ENCODE data around the gene ARHGAP31.
A peak's percentile ranks its signal among the peaks of the same experiment; 100 is the strongest.
"Not testable (repeated sequence)": the region's sequence is repeated elsewhere in the genome, so short reads cannot be mapped to it uniquely, and the experiment has no call there.

ARHGAP31 gene

DNA sequence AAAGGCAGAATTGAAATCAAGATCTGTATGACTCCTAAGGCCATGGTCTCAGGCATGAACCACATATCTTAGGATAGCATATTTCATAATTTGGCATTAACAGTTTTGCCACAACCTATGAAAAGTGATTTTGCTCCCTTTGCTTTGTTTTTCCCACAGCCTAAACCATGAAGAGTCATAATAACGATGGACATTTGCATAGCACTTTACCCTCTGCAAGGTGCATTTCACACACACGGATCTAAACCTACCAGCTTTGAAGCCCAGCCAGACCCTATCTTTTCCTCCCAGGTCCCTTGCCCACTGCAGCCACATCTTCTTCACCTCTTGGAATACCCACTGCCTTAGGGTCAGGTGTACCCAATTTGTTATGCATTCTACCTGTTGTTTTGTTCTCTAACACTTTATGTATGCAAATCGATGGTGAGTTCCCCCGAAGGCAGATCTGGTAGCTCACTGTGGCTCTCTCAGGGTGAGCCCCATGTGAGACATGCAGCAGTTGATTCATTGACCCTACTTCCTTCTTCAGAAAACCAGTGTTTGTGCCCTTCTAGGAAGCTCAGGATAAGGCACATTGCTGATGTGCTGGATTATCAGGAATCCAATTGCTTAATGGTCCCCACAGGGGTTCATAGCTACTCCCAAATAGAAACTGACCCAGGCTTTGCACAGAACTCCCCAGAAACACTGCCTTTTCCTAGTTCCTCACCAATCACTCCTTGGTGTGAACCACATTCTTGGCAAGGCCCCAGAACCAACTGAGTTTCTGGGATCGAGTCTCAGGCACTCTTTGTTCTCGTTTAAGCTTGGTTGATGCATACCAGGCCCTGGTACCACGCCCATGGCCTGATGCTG is 8.7 kb downstream of the ARHGAP31 start:
- TF ChIP-seq POLR2A (IDR thresholded peaks at IDR 0.05; ENCODE audit: low read depth, low read length) = no peak
- peak; percentile 92 for TF ChIP-seq POU2F2 (IDR thresholded peaks at IDR 0.05; ENCODE audit: low read depth, low read length)
- DNase-seq (ENCODE audit: insufficient read length, low spot score) (no peak), FAIRE-seq (peak; percentile 79)

DNA sequence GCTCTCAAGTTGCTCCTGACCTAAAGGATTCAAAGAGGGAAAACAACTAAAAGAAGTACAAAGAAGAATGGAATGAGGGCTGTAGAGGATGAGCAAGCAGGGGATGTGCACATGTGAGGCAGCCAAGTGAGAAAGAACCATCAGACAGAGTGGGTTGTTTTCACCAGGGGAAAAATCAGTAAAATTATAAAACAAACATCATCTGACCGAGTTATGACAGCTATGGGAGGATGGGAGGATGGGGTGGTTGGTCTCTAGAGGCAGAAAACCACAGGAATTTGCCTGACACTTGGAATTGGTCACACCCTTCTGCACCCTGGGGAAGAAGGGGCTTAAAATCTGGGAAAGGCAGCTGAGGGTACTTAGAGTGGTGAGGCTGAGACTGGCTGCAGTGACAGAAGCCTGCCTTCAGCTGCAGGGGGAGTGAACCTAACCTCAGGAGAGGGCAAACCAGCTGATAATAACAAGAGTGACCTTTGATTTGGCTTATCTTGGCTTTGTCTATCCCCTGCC is 10.1 kb downstream of the ARHGAP31 start:
- DNase-seq (ENCODE audit: insufficient read length, low spot score) (no peak), FAIRE-seq (no peak)
- TF ChIP-seq POLR2AphosphoS5 (IDR thresholded peaks at IDR 0.05; ENCODE audit: low read depth, low read length) (no peak), POU2F2 (IDR thresholded peaks at IDR 0.05; ENCODE audit: low read depth, low read length) (no peak), PAX5 (IDR thresholded peaks at IDR 0.05; ENCODE audit: insufficient read depth, low read length, severe bottlenecking) (no peak), SPI1 (IDR thresholded peaks at IDR 0.05; ENCODE audit: low read depth, low read length) (no peak), POLR2A (IDR thresholded peaks at IDR 0.05; ENCODE audit: low read depth, low read length) (no peak), TAF1 (IDR thresholded peaks at IDR 0.05; ENCODE audit: low read depth, low read length) (no peak)

DNA sequence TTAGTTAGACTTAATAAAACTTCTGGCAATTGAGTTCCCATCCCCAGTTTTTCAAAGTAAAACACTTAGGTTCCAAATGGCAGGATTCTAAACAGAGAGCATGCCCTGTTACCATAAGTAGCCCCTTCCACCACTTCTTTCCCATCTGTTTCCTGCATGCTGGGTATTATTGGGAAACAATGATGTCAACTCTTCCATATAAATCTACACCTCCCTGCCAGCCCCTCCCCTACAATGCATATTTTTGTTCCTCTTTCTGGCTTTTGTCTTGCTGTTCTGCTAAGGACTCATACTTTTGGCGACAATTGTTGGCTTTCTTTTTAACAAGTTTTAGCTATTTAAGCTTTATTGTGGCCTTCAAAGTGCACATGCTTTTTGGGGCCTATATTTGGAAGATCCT is 11.1 kb downstream of the ARHGAP31 start:
- DNase-seq (ENCODE audit: insufficient read length, low spot score) (no peak), FAIRE-seq (no peak)
- TF ChIP-seq SPI1 (IDR thresholded peaks at IDR 0.05; ENCODE audit: low read depth, low read length) (no peak), POLR2AphosphoS5 (IDR thresholded peaks at IDR 0.05; ENCODE audit: low read depth, low read length) (no peak), POLR2A (IDR thresholded peaks at IDR 0.05; ENCODE audit: low read depth, low read length) (no peak), TAF1 (IDR thresholded peaks at IDR 0.05; ENCODE audit: low read depth, low read length) (no peak), POU2F2 (IDR thresholded peaks at IDR 0.05; ENCODE audit: low read depth, low read length) (no peak)

DNA sequence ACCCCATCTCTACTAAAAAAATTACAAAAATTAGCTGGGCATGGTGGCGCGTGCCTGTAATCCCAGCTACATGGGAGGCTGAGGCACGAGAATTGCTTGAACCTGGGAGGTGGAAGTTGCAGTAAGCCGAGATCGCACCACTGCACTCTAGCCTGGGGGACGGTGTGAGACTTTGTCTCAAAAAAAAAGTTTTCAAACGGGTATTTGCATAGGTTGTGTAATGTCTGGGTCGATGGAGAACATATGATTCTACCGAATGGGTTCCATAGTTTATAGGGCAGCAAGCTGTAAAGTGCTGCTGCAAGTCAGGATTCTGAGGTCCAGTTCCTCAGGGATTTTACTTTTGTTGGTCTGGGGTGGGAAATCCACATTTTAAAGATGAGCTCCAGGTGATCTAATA is 12.2 kb downstream of the ARHGAP31 start:
- not testable (repeated sequence) for FAIRE-seq; DNase-seq (ENCODE audit: insufficient read length, low spot score)

DNA sequence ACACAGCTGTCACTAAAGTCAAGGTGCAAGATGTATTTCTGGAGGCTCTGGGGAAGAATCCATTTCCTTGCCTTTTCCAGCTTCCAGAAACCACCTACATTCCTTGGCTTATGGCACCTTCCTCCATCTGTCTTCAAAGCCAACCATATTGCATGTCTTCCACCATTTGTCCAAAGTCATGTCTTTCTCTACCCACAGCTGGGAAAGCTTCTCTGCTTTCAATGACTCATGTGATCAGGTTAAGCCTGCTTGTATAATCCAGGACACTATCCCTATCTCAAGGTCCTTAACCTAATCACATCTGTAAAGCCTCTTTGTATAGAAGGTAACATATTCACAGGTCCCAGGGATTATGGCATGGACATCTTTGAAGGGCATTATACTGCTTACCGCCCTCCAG is 14.2 kb downstream of the ARHGAP31 start:
- FAIRE-seq (no peak), DNase-seq (ENCODE audit: insufficient read length, low spot score) (no peak)
- no peak for TF ChIP-seq TAF1 (IDR thresholded peaks at IDR 0.05; ENCODE audit: low read depth, low read length)
- no peak for TF ChIP-seq SPI1 (IDR thresholded peaks at IDR 0.05; ENCODE audit: low read depth, low read length)
- TF ChIP-seq POLR2AphosphoS5 (IDR thresholded peaks at IDR 0.05; ENCODE audit: low read depth, low read length) = no peak
- TF ChIP-seq PAX5 (IDR thresholded peaks at IDR 0.05; ENCODE audit: insufficient read depth, low read length, severe bottlenecking) = no peak
- no peak for TF ChIP-seq POLR2A (IDR thresholded peaks at IDR 0.05; ENCODE audit: low read depth, low read length)
- no peak for TF ChIP-seq POU2F2 (IDR thresholded peaks at IDR 0.05; ENCODE audit: low read depth, low read length)

DNA sequence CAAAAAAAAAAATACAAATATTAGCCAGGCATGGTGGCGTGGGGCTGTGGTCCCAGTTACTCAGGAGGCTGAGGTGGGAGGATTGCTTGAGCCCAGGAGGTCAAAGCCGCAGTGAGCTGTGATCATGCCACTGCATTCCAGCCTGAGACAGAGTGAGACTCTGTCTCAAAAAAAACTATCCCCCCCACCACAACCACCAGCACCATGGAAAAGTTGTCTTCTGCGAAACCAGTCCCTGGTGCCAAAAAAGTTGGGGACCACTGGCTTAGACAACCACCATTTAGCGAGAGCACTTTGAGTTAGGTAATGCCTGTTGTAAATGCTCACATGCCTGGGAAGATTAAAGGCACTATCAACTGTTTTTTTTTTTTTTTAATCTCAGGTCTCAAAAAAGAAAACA is 15.4 kb downstream of the ARHGAP31 start:
- no peak for FAIRE-seq
- no peak for DNase-seq (ENCODE audit: insufficient read length, low spot score)
- no peak for TF ChIP-seq TAF1 (IDR thresholded peaks at IDR 0.05; ENCODE audit: low read depth, low read length)
- no peak for TF ChIP-seq POLR2A (IDR thresholded peaks at IDR 0.05; ENCODE audit: low read depth, low read length)
- no peak for TF ChIP-seq SPI1 (IDR thresholded peaks at IDR 0.05; ENCODE audit: low read depth, low read length)
- no peak for TF ChIP-seq POU2F2 (IDR thresholded peaks at IDR 0.05; ENCODE audit: low read depth, low read length)
- no peak for TF ChIP-seq PAX5 (IDR thresholded peaks at IDR 0.05; ENCODE audit: insufficient read depth, low read length, severe bottlenecking)
- TF ChIP-seq POLR2AphosphoS5 (IDR thresholded peaks at IDR 0.05; ENCODE audit: low read depth, low read length) = no peak

DNA sequence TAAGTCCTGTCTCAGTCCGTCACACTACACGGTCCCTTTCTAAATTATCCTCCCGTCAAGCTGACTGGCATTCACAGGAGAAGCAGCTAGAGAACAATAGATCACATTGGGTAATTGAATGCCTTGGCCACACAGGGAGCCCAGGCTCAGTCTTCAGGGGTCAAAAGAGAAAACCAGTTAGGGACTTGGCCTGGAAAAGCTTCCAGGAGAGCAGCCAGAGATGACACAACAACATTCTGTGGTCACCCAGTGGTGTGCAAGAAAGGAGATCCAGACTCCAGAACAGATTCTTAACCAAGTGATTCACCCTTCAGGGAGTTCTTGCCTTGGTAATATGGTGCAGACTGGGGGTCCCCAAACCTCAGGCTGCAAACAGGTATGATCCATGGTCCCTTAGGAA is 15.9 kb downstream of the ARHGAP31 start:
- no peak for FAIRE-seq
- no peak for DNase-seq (ENCODE audit: insufficient read length, low spot score)
- TF ChIP-seq TAF1 (IDR thresholded peaks at IDR 0.05; ENCODE audit: low read depth, low read length) = no peak

DNA sequence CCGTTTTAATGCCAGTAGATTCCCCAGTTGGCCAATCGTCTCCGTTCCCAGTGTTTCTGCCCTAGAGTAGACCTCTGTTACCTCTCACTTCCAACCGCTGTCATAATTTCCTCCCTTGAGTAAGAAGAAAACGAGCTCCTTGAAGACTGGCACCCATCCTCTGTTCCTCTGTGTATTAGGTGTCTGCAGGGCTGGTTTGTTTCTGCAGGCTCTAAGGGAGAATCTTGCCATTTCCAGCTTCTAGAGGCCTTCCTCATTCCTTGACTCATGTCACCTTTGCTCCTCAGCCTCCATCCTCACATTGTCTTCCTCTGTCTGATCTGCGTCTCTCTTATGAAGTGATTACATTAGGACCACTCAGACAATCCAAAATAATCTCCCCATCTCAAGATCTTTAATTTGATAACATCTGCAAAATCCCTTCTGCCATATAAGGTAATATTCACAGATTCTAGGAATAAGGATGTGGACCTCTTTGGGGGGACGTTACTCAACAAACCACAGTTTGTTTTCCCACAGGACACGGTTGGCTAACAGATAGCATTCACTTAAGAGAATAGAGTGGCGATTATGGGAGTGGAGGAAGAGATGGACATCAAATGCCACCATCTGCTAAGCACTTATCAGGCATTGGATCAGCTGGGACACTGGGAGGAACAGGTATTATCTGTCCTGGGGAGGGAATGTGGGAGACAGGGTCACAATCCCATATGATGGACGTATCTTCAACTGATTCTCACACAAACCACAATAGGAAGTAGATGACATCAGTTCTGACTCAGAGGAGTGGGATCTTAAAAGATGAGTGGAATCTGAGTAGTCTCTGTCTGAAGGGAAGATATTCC is 17.1 kb downstream of the ARHGAP31 start:
- no peak for FAIRE-seq
- DNase-seq (ENCODE audit: insufficient read length, low spot score) = no peak
- no peak for TF ChIP-seq POU2F2 (IDR thresholded peaks at IDR 0.05; ENCODE audit: low read depth, low read length)
- TF ChIP-seq TAF1 (IDR thresholded peaks at IDR 0.05; ENCODE audit: low read depth, low read length) = no peak

DNA sequence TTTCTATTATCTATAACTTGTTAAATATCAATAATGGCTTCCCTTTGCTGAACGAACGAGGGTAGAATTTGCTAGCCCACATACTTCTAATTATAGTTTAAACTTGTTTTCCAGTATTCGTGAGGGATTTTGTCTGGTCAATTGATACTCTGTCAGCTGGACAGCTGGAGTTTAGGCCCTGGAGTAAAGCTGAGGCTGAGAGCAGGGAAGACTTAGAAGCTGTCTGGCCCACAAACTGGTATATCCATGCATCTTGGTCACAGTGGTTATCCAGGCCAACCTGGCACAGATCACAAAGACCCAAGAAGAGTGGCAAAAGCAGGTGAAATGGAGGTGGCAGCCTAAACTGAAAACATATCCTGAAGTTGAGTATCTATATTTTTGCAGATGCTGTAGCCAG is 19.3 kb downstream of the ARHGAP31 start:
- no peak for TF ChIP-seq POLR2AphosphoS5 (IDR thresholded peaks at IDR 0.05; ENCODE audit: low read depth, low read length)
- TF ChIP-seq PAX5 (IDR thresholded peaks at IDR 0.05; ENCODE audit: insufficient read depth, low read length, severe bottlenecking) = no peak
- TF ChIP-seq POU2F2 (IDR thresholded peaks at IDR 0.05; ENCODE audit: low read depth, low read length) = no peak
- no peak for TF ChIP-seq POLR2A (IDR thresholded peaks at IDR 0.05; ENCODE audit: low read depth, low read length)
- no peak for TF ChIP-seq SPI1 (IDR thresholded peaks at IDR 0.05; ENCODE audit: low read depth, low read length)
- TF ChIP-seq TAF1 (IDR thresholded peaks at IDR 0.05; ENCODE audit: low read depth, low read length) = no peak
- FAIRE-seq = no peak
- DNase-seq (ENCODE audit: insufficient read length, low spot score) = no peak

DNA sequence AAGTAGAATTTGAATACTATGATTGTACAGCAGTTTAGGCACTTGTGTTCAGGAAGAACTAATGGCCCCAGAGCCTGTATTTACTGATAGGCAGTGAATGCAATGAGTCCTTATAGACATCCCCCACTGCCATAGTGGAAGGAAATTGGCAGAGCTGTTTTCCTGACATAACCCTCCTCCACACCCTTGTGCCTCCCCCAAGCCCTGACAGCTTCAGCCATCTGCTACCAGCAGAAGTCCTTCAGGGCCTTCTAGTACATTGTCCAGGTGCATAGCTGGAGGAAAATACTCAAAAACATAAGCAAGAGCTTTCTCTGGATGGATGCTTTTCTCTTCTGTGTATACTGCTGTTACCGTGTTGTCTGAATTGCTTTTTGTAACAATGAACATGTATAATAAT is 20.6 kb downstream of the ARHGAP31 start:
- FAIRE-seq = no peak
- DNase-seq (ENCODE audit: insufficient read length, low spot score) = no peak
- TF ChIP-seq TAF1 (IDR thresholded peaks at IDR 0.05; ENCODE audit: low read depth, low read length) (no peak), SPI1 (IDR thresholded peaks at IDR 0.05; ENCODE audit: low read depth, low read length) (no peak), POLR2AphosphoS5 (IDR thresholded peaks at IDR 0.05; ENCODE audit: low read depth, low read length) (no peak), POLR2A (IDR thresholded peaks at IDR 0.05; ENCODE audit: low read depth, low read length) (no peak), PAX5 (IDR thresholded peaks at IDR 0.05; ENCODE audit: insufficient read depth, low read length, severe bottlenecking) (no peak), POU2F2 (IDR thresholded peaks at IDR 0.05; ENCODE audit: low read depth, low read length) (no peak)

Measured in GM12891 (cell line).